Measurements from ENCODE around the gene ADAMTSL2. TPM values are rescaled to one million over a fixed set of nuclear protein-coding genes. Genes with fewer than 3 reads are reported as not detected.

The ADAMTSL2 gene
- total RNA-seq, 1 donor from 2014 or later = 1.3 TPM

DNA sequence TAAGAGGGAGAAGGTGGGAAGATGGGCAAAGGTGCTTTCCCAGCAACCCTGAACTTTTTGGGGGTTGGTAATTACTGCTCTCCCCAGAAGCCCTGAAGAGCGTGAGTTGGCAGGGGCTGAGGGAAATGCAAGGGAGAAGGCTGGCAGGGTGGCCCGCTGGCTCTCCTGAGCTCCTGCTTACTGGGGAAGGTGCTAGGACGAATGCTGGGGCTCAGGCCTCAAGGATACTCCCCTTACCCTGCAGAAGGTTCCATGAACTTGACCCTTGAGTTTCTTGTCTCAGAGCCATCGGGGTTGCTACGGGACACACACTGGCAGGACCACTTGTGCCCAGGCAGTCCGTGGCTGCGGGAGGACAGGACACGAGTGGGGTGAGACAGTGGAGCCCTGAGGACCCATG, 73.5 kb downstream of the ADAMTSL2 start:
- Mint-ChIP-seq H3K27me3 (ENCODE audit: unreplicated experiment) (peaks cover 10% of the 10 kb centered on the region), H3K4me3 (ENCODE audit: unreplicated experiment) (peak overlapping the region; percentile 42), H3K4me1 (ENCODE audit: low read depth, unreplicated experiment) (peaks cover 23% of the 10 kb centered on the region), H3K36me3 (ENCODE audit: unreplicated experiment) (no peaks in the 10 kb centered on the region), H3K9me3 (ENCODE audit: unreplicated experiment) (peaks cover 4% of the 10 kb centered on the region), H3K27ac (ENCODE audit: unreplicated experiment) (no peak overlapping the region)
- TF ChIP-seq, protein P1, sequence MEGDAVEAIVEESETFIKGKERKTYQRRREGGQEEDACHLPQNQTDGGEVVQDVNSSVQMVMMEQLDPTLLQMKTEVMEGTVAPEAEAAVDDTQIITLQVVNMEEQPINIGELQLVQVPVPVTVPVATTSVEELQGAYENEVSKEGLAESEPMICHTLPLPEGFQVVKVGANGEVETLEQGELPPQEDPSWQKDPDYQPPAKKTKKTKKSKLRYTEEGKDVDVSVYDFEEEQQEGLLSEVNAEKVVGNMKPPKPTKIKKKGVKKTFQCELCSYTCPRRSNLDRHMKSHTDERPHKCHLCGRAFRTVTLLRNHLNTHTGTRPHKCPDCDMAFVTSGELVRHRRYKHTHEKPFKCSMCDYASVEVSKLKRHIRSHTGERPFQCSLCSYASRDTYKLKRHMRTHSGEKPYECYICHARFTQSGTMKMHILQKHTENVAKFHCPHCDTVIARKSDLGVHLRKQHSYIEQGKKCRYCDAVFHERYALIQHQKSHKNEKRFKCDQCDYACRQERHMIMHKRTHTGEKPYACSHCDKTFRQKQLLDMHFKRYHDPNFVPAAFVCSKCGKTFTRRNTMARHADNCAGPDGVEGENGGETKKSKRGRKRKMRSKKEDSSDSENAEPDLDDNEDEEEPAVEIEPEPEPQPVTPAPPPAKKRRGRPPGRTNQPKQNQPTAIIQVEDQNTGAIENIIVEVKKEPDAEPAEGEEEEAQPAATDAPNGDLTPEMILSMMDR (IDR thresholded peaks at IDR 0.05; ENCODE audit: partially characterized antibody, unreplicated experiment) = no peak
- no peak for DNase-seq

DNA sequence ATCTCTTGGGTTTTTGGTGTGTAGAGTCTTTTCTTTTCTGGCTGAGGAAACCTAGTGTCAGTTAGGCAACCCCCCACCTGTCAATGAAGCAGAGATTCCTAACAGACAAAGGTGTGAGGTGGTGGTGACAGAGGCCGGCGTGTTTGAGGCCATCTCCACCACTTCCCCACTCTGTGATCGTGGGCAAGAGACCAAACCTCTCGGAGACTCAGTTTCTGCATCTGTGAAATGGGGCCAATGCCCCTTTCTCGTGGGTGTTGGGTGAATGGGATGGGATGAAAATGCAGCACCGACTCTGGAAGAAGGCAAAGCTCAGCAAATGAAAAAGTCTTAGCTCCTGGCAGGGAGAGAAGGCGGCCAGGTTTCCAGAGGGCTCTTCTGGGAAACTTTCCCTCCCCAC, 73.9 kb downstream of the ADAMTSL2 start:
- Mint-ChIP-seq H3K27ac (ENCODE audit: unreplicated experiment) (no peak overlapping the region), H3K27me3 (ENCODE audit: unreplicated experiment) (peaks cover 10% of the 10 kb centered on the region), H3K4me1 (ENCODE audit: low read depth, unreplicated experiment) (peaks cover 26% of the 10 kb centered on the region), H3K36me3 (ENCODE audit: unreplicated experiment) (no peaks in the 10 kb centered on the region), H3K9me3 (ENCODE audit: unreplicated experiment) (peaks cover 4% of the 10 kb centered on the region), H3K4me3 (ENCODE audit: unreplicated experiment) (peak overlapping the region; percentile 42)
- TF ChIP-seq, protein P1 (IDR thresholded peaks at IDR 0.05; ENCODE audit: partially characterized antibody, unreplicated experiment) = no peak
- no peak for DNase-seq

DNA sequence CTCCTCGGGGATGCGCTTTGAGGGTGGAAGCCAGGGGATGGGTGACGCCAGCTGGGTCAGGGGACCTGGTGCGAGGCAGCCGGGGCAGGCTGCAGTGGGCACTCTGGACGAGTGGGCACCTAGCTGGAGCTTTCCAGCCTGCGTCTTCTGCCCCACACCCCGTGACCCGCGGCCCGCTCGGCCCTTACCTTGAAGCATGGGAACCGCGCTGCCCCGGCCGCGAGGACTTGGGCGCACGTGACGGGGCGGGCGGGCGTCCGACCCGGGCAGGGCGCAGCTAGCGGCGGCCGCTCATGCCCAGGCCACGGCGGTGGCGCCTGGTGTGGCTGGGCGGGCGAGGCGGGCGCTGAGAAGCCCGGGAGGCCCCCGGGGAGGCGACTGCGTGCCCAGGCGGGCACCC, 74.4 kb downstream of the ADAMTSL2 start:
- no peak for DNase-seq
- peaks cover 4% of the 10 kb centered on the region for H3K9me3 Mint-ChIP-seq (ENCODE audit: unreplicated experiment)
- no peak overlapping the region for H3K27ac Mint-ChIP-seq (ENCODE audit: unreplicated experiment)
- TF ChIP-seq, protein P1 (IDR thresholded peaks at IDR 0.05; ENCODE audit: partially characterized antibody, unreplicated experiment) = no peak
- no peak overlapping the region for H3K4me3 Mint-ChIP-seq (ENCODE audit: unreplicated experiment)
- peaks cover 26% of the 10 kb centered on the region for H3K4me1 Mint-ChIP-seq (ENCODE audit: low read depth, unreplicated experiment)
- no peaks in the 10 kb centered on the region for H3K36me3 Mint-ChIP-seq (ENCODE audit: unreplicated experiment)
- peaks cover 10% of the 10 kb centered on the region for H3K27me3 Mint-ChIP-seq (ENCODE audit: unreplicated experiment)

DNA sequence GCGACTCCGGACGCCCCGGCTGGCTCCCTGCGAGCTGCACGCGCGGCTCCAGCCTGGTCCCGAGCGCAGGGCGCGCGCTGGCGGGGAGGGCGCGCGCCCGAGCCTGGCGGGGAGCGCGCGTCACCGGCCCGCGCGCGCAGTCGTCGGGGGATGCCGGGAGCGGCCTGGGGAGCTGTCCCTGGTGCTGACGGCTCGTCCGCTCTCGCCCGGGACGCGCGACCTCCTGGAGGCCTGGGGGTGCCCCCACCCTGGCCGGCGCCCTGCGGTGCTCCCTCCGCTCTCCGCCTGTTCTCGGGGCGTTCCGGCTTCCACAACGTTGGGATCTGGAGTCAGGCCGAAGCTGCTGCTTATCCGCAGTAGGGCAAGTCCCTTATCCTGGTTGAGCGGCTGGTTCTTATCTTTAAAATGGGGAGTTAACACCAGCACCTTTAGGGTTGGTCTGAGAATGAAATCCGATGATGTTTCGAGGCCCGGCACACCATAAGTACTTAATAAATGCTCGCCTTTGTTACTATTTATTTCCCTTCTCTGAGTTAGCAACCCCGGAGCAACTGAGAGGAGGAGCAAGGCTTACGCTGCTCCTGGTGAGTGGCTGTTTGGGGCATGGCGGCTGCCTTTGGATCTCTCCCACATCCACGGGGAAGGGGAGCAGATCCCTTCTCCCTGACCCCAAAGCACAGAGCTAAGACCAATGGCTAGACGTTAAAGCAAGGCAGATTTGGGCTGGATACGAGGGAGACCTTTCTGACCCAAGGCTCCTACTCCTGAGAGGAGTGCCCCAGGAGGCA, 75.0 kb downstream of the ADAMTSL2 start, which contains the start of gene FAM163B:
TSS of gene FAM163B (minus strand) at position 79 of the 788 bp plus-strand sequence. CDS start 29,166 bp downstream, outside the sequence.
- peaks cover 4% of the 10 kb centered on the region for H3K9me3 Mint-ChIP-seq (ENCODE audit: unreplicated experiment)
- no peak for DNase-seq
- peaks cover 10% of the 10 kb centered on the region for H3K27me3 Mint-ChIP-seq (ENCODE audit: unreplicated experiment)
- TF ChIP-seq, protein P1 (IDR thresholded peaks at IDR 0.05; ENCODE audit: partially characterized antibody, unreplicated experiment) = no peak
- H3K4me3 Mint-ChIP-seq (ENCODE audit: unreplicated experiment) = peak within 1 kb of the TSS; percentile 68
- no peaks in the 10 kb centered on the region for H3K36me3 Mint-ChIP-seq (ENCODE audit: unreplicated experiment)
- H3K4me1 Mint-ChIP-seq (ENCODE audit: low read depth, unreplicated experiment) = peaks cover 23% of the 10 kb centered on the region
- no peak within 1 kb of the TSS for H3K27ac Mint-ChIP-seq (ENCODE audit: unreplicated experiment)

DNA sequence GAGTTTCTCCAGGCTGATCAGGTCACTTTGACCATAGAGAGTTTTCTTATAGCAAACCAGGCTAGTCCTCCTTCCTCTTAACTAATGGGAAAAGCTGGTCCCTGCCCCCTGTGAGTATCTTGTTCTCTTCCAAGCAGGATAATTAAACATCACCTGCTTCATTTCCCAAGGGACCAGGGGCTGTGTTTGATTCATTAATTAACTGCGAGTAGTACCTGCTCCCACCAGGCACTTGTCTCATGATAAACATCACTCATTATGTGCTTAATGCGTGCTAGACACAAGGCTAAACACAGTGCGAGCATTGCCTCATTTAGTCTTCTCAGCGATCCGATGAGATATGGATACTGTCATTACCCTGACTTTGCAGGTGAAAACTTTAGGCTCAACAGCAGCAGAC, 76.3 kb downstream of the ADAMTSL2 start:
- TF ChIP-seq, protein P1 (IDR thresholded peaks at IDR 0.05; ENCODE audit: partially characterized antibody, unreplicated experiment) = no peak
- no peak for DNase-seq
- Mint-ChIP-seq H3K27me3 (ENCODE audit: unreplicated experiment) (peaks cover 11% of the 10 kb centered on the region), H3K9me3 (ENCODE audit: unreplicated experiment) (peaks cover 5% of the 10 kb centered on the region), H3K4me1 (ENCODE audit: low read depth, unreplicated experiment) (peaks cover 25% of the 10 kb centered on the region), H3K36me3 (ENCODE audit: unreplicated experiment) (no peaks in the 10 kb centered on the region), H3K27ac (ENCODE audit: unreplicated experiment) (no peak overlapping the region), H3K4me3 (ENCODE audit: unreplicated experiment) (no peak overlapping the region)

All from glutamatergic neuron (in vitro differentiated cells).